ENCODE data around the gene LTA. TPM values are rescaled to one million over a fixed set of nuclear protein-coding genes. Genes with fewer than 3 reads are reported as not detected.

The LTA gene
- polyA plus RNA-seq, 1 donor (not counting 4 experiments of a cell fraction or from before 2014, with no cell fraction given): 0.04 TPM

DNA sequence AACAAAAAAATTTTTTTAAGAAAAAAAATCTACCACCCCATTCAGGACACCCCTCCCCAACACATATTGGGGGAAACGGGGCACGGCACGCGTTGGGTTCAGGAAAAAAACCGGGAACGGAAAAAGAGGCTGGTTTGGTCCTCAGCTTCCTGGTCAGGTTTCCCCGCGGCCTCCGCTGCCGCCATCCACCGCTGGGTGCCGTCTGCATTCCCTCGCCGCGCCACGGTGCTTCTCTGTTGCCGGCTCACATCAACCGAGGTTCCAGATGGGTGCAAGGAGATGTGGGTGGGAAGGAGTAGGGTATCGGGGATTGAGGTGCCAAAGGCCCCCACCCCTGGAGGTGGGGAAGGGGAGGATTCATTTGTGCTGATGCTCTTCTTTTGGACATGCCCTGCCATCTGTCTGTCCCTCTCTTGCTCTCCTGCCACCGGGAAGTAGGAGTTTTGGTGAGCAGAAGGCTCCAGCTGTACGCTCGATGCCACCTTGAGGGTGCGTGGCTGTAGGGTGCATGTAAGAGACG, 37.5 kb upstream of the LTA start:
- Histone ChIP-seq H2AFZ (ENCODE audit: control insufficient read depth, low read length) (no peak overlapping the region), H3K36me3 (ENCODE audit: control insufficient read depth in 2 of 2, extremely low read depth in 1 of 2, insufficient read depth in 2 of 2, low read length in 2 of 2) (peaks cover 55 to 69% of the 10 kb centered on the region in 2 experiments), H3K9me3 (ENCODE audit: control insufficient read depth, low read depth, low read length) (no peaks in the 10 kb centered on the region), H3K4me1 (ENCODE audit: control insufficient read depth, extremely low read depth, insufficient read depth, low read length) (peaks cover 13% of the 10 kb centered on the region), H3K9me1 (ENCODE audit: control insufficient read depth, extremely low read depth, insufficient read depth, low read length) (no peaks in the 10 kb centered on the region), H3K4me3 (ENCODE audit: control insufficient read depth in 2 of 3, extremely low read depth in 1 of 3, insufficient read depth in 2 of 3, low read depth in 1 of 3, low read length in 3 of 3) (no peak overlapping the region), H3K9ac (ENCODE audit: control insufficient read depth, extremely low read depth, insufficient read depth, low read length) (no peak overlapping the region), H3K27me3 (ENCODE audit: control insufficient read depth, extremely low read depth, insufficient read depth, low read length) (no peaks in the 10 kb centered on the region), H4K20me1 (ENCODE audit: control insufficient read depth, extremely low read depth, insufficient read depth, low read length) (peaks cover 39% of the 10 kb centered on the region), H3K27ac (ENCODE audit: control insufficient read depth, insufficient read depth, low read length) (no peak overlapping the region), H3K79me2 (ENCODE audit: control insufficient read depth, insufficient read depth, low read length) (peaks cover 59% of the 10 kb centered on the region), H3K4me2 (ENCODE audit: control insufficient read depth, extremely low read depth, insufficient read depth, low read depth, low read length) (no peak overlapping the region)
- DNase-seq (ENCODE audit: low read depth, low spot score): no peak
- no peak for FAIRE-seq
- dilution Hi-C loops (cut with MboI; ENCODE audit: extremely low pct_ligation_motif_present, low sequenced_read_pairs): no loop called here
- TF ChIP-seq EZH2 (IDR thresholded peaks at IDR 0.05; ENCODE audit: low read length): no peak
- TF ChIP-seq, protein P1, sequence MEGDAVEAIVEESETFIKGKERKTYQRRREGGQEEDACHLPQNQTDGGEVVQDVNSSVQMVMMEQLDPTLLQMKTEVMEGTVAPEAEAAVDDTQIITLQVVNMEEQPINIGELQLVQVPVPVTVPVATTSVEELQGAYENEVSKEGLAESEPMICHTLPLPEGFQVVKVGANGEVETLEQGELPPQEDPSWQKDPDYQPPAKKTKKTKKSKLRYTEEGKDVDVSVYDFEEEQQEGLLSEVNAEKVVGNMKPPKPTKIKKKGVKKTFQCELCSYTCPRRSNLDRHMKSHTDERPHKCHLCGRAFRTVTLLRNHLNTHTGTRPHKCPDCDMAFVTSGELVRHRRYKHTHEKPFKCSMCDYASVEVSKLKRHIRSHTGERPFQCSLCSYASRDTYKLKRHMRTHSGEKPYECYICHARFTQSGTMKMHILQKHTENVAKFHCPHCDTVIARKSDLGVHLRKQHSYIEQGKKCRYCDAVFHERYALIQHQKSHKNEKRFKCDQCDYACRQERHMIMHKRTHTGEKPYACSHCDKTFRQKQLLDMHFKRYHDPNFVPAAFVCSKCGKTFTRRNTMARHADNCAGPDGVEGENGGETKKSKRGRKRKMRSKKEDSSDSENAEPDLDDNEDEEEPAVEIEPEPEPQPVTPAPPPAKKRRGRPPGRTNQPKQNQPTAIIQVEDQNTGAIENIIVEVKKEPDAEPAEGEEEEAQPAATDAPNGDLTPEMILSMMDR (optimal IDR thresholded peaks at IDR 0.05 in 1 of 3, IDR thresholded peaks at IDR 0.05 in 1 of 3, conservative IDR thresholded peaks at IDR 0.05 in 1 of 3; ENCODE audit: extremely low read depth in 1 of 3, insufficient read depth in 2 of 3, low read length in 3 of 3): no peak

DNA sequence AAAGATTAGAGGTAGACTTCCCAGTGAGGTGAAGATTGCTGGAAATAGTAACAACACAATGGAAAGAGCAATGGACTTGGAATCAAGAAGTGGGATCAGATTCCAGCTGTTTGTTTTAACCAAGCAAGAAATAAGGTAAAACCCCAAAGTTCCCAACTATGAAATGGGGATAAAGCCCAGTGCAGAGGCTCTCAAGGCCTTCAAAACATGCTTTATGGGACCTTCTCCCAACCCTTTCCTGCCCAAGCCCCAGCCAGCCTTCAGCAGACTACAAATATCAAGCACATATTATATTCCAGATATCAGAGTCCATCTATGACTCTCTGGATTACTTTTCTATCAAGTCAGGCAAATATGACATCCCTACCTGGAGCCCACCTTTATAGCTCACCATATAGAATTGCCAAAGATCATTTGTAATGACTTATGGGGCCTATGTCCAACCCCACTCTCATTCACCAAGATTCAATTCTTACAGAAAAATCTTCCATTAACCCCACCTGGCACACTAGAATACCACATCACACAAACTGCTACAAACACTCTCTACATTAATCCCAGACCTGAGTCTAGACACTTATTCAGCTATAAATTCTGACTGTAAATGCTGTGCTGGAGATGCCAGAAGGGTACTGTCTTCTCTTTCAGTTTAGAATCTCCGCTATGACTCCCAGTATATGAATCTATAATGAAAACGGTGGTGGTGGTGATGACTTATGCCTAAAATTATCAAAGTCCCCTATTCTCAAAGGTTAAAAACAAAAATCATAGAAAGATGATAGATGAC, 36.4 kb upstream of the LTA start:
- dilution Hi-C loops (cut with MboI; ENCODE audit: extremely low pct_ligation_motif_present, low sequenced_read_pairs): no loop called here
- no peak overlapping the region for H3K9ac ChIP-seq (ENCODE audit: control insufficient read depth, extremely low read depth, insufficient read depth, low read length)

More for the DNA sequence above, 36.4 kb upstream of the LTA start:
- no peak overlapping the region for H2AFZ ChIP-seq (ENCODE audit: control insufficient read depth, low read length)
- H3K79me2 ChIP-seq (ENCODE audit: control insufficient read depth, insufficient read depth, low read length): peaks cover 71% of the 10 kb centered on the region
- no peak overlapping the region for H3K27ac ChIP-seq (ENCODE audit: control insufficient read depth, insufficient read depth, low read length)
- DNase-seq (ENCODE audit: low read depth, low spot score) (no peak), FAIRE-seq (no peak)
- TF ChIP-seq, protein P1 (optimal IDR thresholded peaks at IDR 0.05 in 1 of 3, IDR thresholded peaks at IDR 0.05 in 1 of 3, conservative IDR thresholded peaks at IDR 0.05 in 1 of 3; ENCODE audit: extremely low read depth in 1 of 3, insufficient read depth in 2 of 3, low read length in 3 of 3): no peak
- TF ChIP-seq EZH2 (IDR thresholded peaks at IDR 0.05; ENCODE audit: low read length): no peak
- H3K9me1 ChIP-seq (ENCODE audit: control insufficient read depth, extremely low read depth, insufficient read depth, low read length): no peaks in the 10 kb centered on the region
- peaks cover 46% of the 10 kb centered on the region for H4K20me1 ChIP-seq (ENCODE audit: control insufficient read depth, extremely low read depth, insufficient read depth, low read length)
- H3K4me1 ChIP-seq (ENCODE audit: control insufficient read depth, extremely low read depth, insufficient read depth, low read length): peaks cover 23% of the 10 kb centered on the region
- H3K4me2 ChIP-seq (ENCODE audit: control insufficient read depth, extremely low read depth, insufficient read depth, low read depth, low read length): no peak overlapping the region
- H3K9me3 ChIP-seq (ENCODE audit: control insufficient read depth, low read depth, low read length): no peaks in the 10 kb centered on the region
- no peaks in the 10 kb centered on the region for H3K27me3 ChIP-seq (ENCODE audit: control insufficient read depth, extremely low read depth, insufficient read depth, low read length)
- no peak overlapping the region for H3K4me3 ChIP-seq (ENCODE audit: control insufficient read depth in 2 of 3, extremely low read depth in 1 of 3, insufficient read depth in 2 of 3, low read depth in 1 of 3, low read length in 3 of 3)
- H3K36me3 ChIP-seq (ENCODE audit: control insufficient read depth in 2 of 2, extremely low read depth in 1 of 2, insufficient read depth in 2 of 2, low read length in 2 of 2): peaks cover 50 to 73% of the 10 kb centered on the region in 2 experiments

Measured in keratinocyte (primary cell).